Heart left ventricle (tissue), 13 donors: ENCODE data around the gene CPA5.

Experiments
- CTCF ChIP-seq, 12 donors: fragments of 200-600 bp; sonication (generic) in 4 of 12; IDR thresholded peaks; one replicate each; pipeline versions ENCODE4 v1.5.0 to v1.8.0; 2018 to 2022; ENCODE audit warnings: antibody characterized with exemption in 12 of 12, mild to moderate bottlenecking in 5 of 12
- POLR2A ChIP-seq, 2 donors: fragments of 450-650 bp; IDR thresholded peaks; one replicate each; pipeline ENCODE4 v1.6.1; 2017; ENCODE audit warnings: antibody characterized with exemption in 2 of 2, mild to moderate bottlenecking in 2 of 2, moderate library complexity in 2 of 2
- donor health status: ischemic (EF 13 %, LVEDD 7.1; RV severe dilation, severe dysfunction).
- donor health status: DM: no; HTN: yes; CAD: no.
- donor health status: DM: no; HTN: no; CAD: no.
- donor health status: ischemic (EF 25% LVEDD 6.9; RV normal size, moderate dysfunction).
- donor health status: ischemic (EF 25% LVEDD 5.7; RV mildly dilated, moderate dysfunction).
- donor health status: ischemic (EF 35%, LVEDD 5.7; RV mildly dilated, moderate dysfunction).
- donor health status: nonischemic (EF 11% LVEDD 7.7; RV severe dilation, severe dysfunction).
- donor health status: DM: yes; HTN: yes; CAD: no.
- donor health status: PGD.
- donor health status: ischemic (EF 29% LVEDD 5.4; RV normal size, mild dysfunction).
- donor health status: nonischemic (EF 23%, LVEDD 6.1; RV moderate dilation, normal function).

GRCh38 chr7:130369831-130370550 is 25.4 kb downstream of the CPA5 start:
- TF ChIP-seq CTCF (IDR thresholded peaks at IDR 0.05) (no peak), POLR2A (IDR thresholded peaks at IDR 0.05) (no peak)
